Right renal cortex interstitium (tissue), 3 donors: ENCODE measurements around the gene OR10G8. TPM values are rescaled to one million over a fixed set of nuclear protein-coding genes. Genes with fewer than 3 reads are reported as not detected.
"Not testable (repeated sequence)": the region's sequence is repeated elsewhere in the genome, so short reads cannot be mapped to it uniquely, and the experiment has no call there.

ENCODE experiments used
- DNase-seq, 3 donors: peaks; one replicate each; pipeline ENCODE4 v3.0.0-alpha.2; 2013; ENCODE audit warnings: low read depth in 3 of 3, low spot score in 2 of 3
- polyA plus RNA-seq, 3 donors: library from polyadenylated mRNA; unstranded; fragments of 120-200 nt; gene quantifications; one replicate each; pipeline ENCODE4 v1.2.1, GENCODE V29; 2013; ENCODE audit not compliant: insufficient read length in 3 of 3

OR10G8 gene, protein sequence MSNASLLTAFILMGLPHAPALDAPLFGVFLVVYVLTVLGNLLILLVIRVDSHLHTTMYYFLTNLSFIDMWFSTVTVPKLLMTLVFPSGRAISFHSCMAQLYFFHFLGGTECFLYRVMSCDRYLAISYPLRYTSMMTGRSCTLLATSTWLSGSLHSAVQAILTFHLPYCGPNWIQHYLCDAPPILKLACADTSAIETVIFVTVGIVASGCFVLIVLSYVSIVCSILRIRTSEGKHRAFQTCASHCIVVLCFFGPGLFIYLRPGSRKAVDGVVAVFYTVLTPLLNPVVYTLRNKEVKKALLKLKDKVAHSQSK
- not detected for polyA plus RNA-seq

DNA sequence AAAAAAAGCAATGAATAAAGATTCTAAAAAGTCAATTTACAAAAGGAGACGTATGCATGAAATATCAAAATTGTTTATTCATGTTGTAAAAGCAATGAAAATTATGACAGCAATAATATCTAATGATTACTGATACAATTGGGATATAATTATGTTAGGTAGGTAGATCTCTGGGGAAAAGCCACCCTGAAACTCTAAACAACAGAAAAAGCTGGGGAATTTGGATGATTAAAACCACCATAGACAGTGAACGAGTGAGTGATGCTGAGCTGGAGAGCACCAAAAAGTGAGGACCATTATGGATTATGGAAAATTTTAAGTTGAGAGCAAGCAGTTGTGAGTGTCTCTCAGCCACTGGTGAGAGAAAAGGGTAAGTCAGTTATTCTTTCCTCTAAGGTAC, at the start of gene OR10G8:
Gene OR10G8 (plus strand): TSS at position 301 of the 400 bp plus-strand sequence. CDS start 2,825 bp downstream, outside the sequence.
- no peak for DNase-seq

GRCh38 chr11:123977731-123978347, 48.8 kb upstream of the OR10G8 start, which contains the start of gene OR10S1:
TSS of gene OR10S1 (minus strand) at chr11:123977781. CDS start at chr11:123977664, 117 bp downstream.
- DNase-seq, result no peak

DNA sequence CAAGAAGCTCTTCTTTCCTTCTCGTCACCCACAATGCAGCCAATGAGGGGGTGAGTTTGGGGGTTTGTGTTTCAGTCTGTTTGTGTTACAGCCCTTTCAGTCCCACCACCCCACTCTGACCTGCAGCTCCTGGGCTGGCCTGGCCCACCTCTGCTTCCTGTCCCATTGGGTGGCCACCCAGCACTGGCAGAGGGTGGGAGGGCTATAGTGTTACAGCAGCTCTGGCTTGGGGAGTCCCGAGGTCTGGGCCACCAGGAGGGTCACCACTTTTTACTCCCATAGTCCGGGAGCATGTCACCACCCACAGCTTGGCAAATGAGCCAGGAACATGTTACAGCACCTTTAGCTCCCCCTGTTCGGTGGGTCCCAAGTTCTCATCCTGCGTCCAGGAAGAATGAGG, 47.3 kb upstream of the OR10G8 start:
- DNase-seq, result no peak

DNA sequence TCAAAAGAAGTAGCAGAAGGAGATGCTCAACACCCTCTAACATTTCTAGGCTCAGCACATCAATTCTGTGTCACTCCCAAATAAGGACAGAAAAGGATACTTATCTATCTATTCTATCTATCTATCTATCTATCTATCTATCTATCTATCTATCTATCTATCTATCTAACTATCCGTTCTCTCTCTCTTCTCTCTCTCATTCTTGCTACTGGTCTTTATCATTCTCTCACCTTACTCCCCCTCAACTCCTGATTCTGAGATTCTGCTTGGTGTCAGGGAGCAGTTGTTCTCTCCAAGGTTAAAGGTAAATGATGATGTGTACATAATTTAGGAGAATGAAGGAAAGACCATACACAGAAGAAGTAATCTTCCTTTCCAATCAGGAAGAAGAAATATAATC, 31.5 kb upstream of the OR10G8 start, which contains the start of gene OR10G6:
Gene OR10G6 (minus strand): TSS at position 43 of the 400 bp plus-strand sequence. CDS start 0 bp downstream, at position 43.
- no peak for DNase-seq

GRCh38 chr11:124012697-124013096, 13.9 kb upstream of the OR10G8 start, which contains the start of gene OR10G4:
TSS of gene OR10G4 (plus strand) at chr11:124012997. CDS start at chr11:124015575, 2,578 bp downstream.
- DNase-seq, result no peak

- not testable (repeated sequence) for DNase-seq
Measured at GRCh38 chr11:124015837-124016236, 10.8 kb upstream of the OR10G8 start.

DNA sequence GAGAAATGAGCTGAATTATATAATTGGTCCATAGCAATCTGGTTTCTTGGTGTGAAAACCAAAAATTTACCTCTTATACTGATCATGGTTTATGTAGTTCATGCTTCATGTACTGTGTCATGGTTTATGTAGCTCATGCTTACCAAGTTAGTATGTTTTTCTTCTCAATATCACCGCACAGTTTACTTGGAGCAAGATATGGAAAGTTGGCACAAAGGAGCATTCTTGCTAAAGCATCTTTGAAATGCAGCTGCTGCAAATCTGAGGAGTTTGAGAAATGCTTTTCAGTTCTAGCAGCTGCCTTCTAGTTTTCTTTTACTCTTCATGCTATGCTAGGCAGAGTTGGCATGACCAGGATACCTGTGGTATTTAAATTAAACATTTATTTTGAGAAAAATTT, 10.1 kb downstream of the OR10G8 start:
- no peak for DNase-seq

DNA sequence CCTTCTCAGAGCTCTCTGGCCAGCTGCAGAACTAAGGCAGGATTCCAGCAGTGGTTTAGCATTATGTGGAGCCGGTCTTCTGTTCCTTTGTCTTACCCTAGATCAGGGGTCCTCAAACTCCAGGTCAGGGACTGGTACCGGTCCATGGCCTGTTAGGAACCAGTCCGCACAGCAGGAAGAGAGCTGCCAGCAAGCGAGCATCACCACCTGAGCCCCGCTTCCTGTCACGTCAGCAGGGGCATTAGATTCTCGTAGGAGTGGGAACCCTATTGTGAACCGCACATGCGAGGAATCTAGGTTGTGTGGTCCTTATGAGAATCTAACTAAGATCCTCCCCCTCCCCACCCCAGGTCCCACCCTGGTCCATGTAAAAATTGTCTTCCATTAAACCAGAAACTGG, 13.0 kb downstream of the OR10G8 start:
- no peak for DNase-seq

GRCh38 chr11:124041254-124041653, 14.7 kb downstream of the OR10G8 start, which contains the start of gene OR10G7:
TSS of gene OR10G7 (minus strand) at chr11:124041325. CDS start at chr11:124039001, 2,324 bp downstream.
- no peak for DNase-seq

DNA sequence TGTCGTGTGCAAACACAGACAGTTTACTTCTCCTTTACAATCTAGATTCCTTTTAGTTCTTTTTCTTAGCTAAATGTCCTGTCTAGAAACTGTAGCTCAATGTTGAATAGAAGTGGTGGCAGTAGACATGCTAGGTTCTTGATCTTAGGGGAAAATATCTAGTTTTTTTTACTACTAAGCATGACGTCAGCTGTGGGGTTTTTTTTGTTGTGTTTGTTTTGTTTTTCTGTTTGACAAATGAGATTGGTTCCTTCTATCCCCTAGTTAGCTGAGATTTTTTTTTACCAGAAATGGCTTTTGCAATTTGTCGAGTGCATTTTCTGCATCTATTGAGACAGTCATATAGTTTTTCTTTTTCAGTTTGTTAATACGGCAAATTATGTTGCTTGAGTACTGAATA, 16.8 kb downstream of the OR10G8 start:
- no peak for DNase-seq

DNA sequence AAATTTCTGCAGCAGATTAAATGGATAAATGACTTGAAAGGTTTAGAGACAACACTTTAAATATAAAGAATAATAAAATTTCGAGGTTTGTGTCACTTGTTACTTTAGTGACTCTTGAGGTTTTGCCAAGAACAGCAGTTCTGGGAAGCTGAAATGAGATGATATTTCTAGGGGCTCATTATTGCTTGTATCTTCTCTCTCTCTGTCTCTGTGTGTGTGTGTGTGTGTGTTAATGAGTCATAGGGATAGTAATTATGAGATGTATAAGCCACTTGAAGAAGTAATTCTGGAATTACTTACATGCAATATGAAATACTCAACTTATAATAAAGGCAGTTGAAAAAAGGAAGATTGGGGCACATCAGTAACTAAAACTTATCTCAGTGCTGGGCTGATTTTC, 24.1 kb downstream of the OR10G8 start:
- DNase-seq, result no peak

- DNase-seq, result no peak
Measured at GRCh38 chr11:124052966-124053365, 26.4 kb downstream of the OR10G8 start.

DNA sequence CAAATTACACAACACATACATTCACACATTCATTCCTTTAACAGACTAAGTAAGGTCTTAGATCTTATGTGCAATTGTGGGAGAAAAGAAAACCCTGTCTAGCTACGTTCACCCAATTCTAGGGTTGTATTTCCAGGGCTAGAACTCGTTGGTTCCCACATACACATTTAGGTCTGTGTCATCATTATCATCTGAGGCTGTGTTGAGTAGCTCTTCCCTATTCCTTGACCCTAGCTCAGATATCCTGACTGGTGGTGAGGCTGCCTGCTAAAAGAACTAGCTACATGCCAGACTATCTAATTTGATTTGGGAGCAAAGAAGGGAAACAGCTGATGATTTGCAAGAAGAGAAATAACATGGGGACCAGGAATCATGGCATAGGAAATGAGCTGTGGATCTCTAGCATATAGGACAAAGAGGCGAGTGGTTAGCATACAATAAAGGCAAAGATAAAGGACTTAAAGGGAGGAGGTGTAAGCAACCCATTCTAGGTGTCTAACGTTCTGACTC, 42.1 kb downstream of the OR10G8 start:
- no peak for DNase-seq

DNA sequence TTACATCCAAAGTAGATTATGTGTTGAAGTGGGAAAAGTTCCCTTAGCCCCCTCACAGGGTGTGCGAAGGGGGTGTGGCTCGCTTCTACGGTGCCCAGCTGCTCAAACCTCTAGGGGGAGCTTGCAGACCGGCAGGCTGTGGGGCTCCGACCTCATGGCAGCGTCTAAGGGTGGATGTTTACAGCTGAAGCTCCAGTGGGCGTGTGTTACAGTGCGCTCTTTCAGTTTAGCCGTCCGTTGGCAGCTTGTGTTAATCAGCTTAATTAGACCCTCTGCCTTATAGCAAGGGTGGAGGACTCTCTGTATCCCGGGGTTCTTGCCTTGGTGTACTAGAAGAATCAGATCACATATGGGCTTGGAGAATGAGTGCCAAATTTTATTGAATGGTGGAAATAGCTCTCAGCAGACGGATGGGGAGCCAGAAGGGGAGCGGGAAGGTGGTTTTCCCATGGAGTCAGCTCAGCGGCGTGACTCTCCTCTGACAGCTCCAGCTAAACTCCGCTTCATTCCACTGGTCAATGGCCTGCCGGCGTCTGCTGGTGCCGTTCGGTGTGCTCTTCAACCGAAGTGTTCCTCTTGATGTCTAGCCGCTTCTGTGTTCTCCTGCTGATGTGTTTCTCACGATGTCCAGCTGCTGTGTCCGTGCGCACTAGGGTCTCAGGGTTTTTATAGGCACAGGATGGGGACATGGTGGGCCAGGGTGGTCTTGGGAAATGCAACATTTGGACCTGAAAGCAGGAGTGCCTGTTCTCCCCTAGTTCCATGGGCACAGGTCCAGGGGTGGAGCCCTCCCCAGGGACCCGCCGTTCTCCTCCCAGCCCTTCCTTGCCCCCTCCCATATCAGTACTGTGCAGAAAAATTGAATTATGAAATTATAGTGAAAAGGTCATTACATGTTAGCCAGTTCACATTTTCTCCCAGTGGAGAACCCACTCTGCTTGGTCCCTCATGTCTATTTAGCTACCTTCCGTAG, 43.1 kb downstream of the OR10G8 start:
- DNase-seq, result no peak

DNA sequence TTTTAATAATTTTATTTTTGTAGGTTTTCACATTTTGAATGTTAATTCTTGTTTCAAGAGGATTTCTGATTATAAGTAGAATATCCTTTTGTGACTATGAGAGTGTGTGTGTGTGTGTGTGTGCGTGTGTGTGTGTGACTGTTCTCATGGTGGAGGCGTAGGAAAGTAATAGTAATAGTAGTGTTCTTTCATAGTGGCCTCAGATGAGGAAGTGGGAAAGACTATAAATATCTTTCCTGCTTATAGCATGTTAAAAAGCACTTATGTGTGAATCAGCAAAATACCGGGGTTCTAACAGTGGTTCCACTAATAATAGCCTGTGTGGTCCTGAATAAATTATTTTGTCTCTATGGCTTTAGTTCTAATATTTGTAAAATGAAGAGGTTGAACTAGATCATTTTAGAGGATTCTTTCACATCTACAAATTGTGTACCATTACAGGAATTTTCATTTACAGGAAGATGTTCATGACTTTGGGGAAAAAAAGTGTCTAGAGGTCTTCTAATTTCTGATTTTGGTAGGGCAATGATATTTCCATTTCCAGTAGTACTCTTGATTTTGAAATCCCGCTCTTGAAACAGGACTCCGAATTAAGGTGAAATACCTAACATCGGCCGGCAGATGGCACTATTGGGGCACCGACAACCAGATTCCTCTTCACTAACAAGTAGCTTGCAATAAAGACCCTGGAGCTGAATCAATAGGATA, 44.5 kb downstream of the OR10G8 start:
- peak in 1 of 3 donors; percentile 58 for DNase-seq

DNA sequence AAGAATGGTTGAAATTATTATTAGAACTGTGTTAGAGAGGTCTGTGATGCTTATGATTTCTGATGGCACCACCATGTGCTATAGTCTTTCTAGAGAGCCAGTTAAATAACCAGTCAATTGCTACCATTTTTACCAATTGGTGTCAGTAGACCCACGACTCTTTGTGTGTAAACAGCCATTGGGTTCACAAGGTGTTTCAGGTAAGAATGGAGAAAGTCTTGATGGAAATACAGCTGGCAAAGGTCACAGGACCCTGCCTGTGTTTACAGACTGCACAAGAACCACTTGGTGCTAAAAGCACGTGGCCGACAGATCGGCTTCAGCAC, 45.0 kb downstream of the OR10G8 start:
- no peak for DNase-seq

GRCh38 chr11:124072147-124072546, 45.5 kb downstream of the OR10G8 start:
- DNase-seq, result no peak

GRCh38 chr11:124074554-124074953, 48.0 kb downstream of the OR10G8 start:
- no peak for DNase-seq

DNA sequence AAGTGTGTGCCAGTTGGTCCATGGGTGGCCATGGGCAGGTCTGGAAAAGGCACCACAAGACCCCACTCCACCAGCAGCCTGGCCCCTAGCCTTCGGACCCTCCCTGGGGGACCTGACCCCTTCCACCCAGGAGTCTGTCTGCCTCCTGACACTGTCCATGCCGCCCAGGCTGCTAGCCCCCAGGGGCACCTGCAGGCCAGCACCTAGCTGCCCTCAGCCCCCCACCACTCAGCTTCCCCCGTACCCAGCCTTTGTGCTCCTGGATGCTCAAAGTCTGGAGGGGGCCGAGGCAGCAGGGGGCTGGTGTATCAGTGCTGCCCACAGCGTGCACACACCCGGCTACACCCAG, 48.9 kb downstream of the OR10G8 start:
- no peak for DNase-seq
